GM21367 (cell line): ENCODE measurements around the gene ISM1.
"Not testable (repeated sequence)": the region's sequence is repeated elsewhere in the genome, so short reads cannot be mapped to it uniquely, and the experiment has no call there.

Source experiments
- ATAC-seq: cut with Tn5 transposase; IDR thresholded peaks from one replicate; pipeline ENCODE4 v1.9.1; 2021; ENCODE audit not compliant: unreplicated experiment

The ISM1 gene

DNA sequence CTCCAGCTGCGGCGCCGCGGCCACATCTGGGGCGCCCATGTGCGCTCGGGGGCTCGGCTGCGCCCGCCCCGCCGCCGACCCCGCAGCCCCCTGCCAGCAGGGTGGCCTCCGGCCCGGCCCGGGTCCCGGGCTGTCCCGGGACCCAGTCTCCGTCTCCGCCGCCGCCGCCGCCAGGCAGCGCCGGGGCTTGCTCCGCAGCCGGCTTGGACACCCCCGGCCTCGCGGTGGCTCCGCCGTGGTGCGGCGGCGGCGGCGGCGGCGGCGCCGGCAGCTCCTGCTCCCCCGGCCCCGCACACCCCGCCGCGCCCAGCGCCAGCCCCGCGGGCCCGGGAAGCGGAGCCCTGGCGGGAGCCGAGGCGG lies 219 bp downstream of the ISM1 start:
- peak; percentile 12 for ATAC-seq

GRCh38 chr20:13221673-13222318 lies 722 bp downstream of the ISM1 start:
- peak; percentile 82 for ATAC-seq

DNA sequence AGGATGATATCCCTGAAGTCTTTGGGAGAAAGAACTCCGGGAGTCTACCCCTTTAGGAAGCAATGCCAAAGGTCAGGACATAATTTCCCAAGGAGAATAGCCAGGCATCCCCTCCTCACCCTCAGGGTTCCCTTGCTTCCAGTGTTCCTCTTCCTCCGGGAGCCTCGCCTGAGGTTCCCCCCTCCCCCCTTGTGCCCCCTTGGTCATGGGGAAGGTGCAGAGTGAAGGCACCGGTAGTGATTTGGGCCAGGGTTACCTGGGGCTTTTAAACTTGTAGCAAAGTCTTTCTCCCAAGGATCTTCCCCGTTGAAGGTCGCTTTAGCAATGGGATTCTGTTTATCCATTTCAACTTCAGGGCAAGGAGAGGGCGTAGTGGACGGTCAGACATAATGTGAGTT lies 1.2 kb downstream of the ISM1 start:
- no peak for ATAC-seq

DNA sequence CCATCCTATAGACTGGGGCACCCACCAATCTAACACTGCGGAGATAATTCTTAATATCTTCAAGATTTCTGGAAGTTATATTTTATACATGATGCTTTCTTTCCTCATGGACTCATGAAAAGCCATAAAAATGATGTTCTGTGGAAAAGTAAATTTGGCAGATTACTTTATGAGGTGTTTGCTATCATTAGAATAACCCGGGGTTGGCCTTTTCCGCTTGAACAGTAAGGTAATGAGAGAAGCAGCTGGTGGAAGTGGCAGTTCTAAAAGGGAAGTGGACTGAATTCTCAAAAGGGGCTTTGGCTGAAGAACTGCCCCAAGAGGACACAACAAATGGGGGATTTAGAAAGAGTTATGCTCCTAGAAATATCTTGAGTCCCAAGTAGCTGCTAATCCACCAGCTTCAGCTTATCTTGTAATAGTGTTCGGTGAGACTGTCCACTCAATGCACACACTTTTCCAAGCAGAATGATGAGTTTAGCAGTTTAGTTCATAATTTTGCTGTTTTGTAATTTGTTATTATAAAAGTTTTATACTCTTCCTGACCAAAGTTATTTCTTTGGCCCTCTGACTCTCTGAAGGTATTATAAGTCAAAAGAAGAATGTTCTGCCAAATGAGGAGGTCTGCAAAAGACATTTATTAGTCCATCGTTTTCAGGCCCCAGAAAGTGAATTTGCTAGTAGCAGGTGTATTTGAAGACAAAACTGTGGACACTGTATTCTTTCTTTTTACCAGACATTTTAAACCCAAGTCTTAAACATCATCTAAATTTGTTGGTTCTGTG lies 2.9 kb downstream of the ISM1 start:
- no peak for ATAC-seq

GRCh38 chr20:13226367-13226766 lies 5.3 kb downstream of the ISM1 start:
- ATAC-seq: no peak

GRCh38 chr20:13228771-13229170 lies 7.7 kb downstream of the ISM1 start:
- no peak for ATAC-seq

DNA sequence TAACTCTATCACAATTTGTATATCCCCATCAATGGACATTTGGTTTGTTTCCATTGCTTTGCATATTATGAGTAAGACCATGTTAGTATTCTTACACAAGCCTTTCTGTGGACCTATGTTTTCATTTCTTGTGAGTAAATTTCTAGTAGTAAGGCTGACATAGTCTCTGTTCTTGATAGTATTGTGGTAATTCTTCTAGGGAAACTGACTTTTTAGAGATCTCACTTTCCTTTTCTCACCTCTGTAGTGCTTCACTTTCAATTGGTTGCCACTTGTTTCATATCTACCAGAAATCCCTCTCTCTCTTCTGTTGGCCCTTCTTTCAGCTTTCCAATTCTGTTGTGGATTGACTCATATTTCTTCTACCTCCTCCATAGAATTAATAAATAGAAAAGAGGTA lies 8.5 kb downstream of the ISM1 start:
- peak; percentile 87 for ATAC-seq

DNA sequence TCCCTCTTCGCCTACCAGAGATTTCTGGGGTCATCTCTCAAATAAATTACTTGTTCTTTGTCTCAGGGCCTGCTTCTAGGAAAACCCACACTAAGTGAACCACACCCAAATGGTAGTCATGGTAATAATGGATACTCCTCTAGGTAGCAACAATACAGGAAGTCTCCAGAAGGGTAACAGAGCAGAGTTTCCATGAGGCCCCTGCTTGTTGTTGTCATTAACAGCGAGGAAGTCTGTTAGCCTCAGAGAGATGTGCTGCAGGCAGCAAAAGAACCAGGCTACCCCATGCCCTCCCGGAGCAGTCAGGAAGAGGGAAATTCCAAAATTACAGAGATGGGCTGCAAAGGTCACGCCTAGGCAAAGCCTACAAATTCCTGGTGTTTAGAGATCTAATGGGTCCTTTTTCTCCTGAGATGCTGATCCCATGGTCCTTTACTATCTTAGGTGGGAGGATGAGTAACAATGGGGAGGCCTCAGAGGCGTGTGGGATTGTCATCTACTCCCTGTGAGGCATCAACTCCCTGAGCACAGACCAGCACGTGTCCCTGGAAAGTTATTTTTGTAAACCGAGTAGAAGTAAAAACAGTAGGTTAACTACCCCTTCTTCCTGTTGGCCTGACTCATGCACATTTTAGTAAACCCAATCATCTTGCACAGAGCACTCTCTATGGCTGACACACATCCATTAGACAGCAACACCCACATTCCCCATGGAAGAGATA lies 10.1 kb downstream of the ISM1 start:
- no peak for ATAC-seq

- no peak for ATAC-seq
Measured at GRCh38 chr20:13232999-13233398, 11.9 kb downstream of the ISM1 start.

DNA sequence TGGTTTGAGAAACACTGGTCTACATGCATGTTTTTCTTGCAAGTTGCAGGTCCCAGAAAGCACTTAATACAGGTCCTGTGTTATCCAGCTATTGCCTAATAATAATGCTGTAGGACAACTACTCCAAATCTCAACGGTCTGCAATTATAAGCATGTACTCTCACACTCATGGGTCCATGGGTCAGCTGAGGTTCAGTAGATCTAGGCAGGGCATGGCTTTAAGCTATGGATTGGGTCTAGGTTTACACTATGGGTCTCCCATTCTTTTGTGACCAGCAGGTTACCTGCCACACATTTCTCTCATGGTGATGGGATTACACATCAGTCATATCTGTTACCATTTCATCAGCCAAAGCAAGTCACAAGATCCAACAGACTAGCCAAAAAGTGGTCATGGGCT lies 13.9 kb downstream of the ISM1 start:
- ATAC-seq: no peak

- ATAC-seq: not testable (repeated sequence)
Measured at GRCh38 chr20:13236360-13236759, 15.3 kb downstream of the ISM1 start.

DNA sequence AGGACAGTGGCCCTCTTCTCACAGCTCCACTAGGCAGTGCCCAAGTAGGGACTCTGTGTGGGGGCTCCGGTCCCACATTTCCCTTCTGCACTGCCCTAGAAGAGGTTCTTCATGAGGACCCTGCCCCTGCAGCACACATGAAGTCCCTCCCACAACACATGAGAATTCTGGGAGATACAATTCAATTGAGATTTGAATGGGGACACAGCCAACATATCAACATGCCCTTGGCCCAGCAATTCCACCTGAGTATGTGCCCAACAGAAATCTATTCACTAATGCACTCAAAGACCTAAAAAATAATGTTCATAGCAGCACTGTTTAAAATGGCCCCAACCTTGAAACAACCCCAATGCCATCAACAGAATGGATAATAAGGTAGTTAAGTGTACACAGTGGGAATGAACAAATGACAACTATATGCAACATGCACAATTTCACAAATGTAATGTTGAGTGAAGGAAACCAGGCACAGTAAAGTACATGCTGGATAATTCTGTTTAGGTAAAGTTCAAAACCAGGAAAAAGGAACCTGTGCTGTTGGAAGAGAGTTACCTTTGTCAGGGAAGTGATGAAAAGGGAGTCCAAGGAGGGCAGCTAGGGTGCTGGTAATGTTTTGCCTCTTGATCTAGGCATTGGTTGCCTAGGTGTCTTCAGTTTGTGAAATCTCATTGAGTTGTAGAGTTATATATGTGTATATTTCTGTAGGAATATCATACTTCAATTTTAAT lies 16.1 kb downstream of the ISM1 start:
- no peak for ATAC-seq

DNA sequence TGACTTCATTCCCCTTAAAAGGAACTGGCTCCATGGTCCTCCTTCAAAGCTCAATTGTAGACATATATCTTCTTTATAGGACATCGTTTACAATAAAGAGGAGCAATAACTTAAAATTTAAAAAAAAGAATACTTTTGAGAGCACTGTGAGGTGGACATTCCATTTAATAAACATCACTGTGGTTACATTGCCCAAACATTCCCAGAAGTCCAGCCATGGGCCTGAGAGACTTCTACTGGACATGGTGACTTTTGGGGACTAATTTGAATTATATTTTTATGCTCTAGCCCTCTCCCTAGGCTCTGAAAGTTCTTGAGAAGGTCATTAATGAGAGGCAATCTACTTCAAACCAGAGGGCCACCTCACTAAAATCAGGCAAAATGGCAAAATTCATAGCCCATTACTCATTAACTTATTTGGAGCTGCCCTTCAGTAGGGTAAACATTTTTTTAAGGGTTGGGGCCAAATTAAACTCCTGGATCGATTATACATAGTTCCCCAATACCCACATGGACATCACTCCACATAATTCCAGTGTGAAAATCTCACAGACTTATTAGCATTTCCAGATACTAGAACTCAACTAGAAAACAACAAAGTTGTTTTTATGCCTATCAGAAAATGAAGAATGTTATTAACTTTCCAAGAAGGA lies 17.1 kb downstream of the ISM1 start:
- no peak for ATAC-seq

DNA sequence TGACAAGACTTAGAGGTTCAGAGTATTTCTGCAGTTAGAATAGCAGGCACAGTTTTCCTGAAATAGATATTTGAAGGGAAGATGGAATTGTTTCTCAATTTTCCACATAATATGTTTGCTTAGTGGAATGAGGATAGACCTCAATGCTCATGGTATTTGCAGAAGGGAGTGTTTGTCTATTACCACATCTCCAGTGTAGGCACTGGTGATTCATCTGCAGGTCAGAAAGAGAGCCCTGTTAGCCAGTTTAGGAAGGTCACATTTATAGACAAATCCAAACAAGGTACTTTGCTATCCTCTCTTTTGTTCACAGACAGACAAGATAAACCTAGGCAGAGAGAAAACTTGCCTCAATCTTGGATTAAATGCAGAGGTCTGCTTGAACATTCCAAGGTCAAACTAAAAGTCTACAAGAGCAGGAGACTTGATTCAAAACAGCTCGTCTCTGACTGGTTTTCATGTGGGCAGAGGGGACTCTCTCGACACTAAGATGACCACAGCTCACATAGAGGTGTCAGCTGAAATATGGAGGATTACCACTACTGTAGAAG lies 22.8 kb downstream of the ISM1 start:
- no peak for ATAC-seq

DNA sequence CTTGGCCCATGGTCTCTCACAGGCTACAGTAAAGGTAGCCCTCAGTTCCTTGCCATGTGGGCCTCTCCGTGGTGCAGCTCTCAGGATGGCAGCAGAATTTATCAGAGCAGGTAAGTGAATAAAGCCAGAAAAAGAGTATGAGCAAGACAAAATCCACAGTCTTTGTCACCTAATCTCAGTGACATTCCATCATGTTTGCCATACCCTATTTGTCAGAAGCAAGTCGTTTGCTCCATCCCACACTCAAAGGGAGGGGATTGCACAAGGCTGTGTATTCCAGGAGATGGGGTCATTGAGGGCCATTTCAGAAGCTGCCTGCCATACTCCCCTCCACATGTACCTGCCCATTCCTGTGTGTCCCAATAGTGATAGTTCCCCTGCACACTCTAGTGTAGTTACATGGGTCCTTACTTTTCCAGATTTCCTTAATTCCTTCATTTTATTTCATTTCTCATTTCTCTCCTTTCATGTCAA lies 24.2 kb downstream of the ISM1 start:
- no peak for ATAC-seq

- ATAC-seq: no peak
Measured at GRCh38 chr20:13249118-13249797, 28.2 kb downstream of the ISM1 start.

DNA sequence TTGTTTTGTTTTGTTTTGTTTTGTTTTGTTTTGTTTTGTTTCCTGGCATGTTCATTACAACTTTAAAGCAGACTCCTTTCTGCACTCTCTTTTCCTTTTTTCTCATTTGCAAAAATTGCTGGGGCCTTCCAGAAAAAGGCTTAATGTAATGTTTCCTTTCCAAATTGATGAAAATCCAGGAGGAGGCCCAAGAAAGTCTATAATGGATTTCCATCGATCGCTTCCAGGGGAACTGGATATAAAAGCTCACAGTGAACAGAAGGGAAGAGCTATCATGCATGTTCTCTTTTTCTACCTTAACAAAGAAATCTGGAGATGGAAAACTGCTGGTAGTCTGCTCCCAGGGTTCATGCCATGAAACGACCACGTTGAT lies 28.7 kb downstream of the ISM1 start:
- ATAC-seq: no peak

- ATAC-seq: no peak
Measured at GRCh38 chr20:13250251-13250650, 29.2 kb downstream of the ISM1 start.

DNA sequence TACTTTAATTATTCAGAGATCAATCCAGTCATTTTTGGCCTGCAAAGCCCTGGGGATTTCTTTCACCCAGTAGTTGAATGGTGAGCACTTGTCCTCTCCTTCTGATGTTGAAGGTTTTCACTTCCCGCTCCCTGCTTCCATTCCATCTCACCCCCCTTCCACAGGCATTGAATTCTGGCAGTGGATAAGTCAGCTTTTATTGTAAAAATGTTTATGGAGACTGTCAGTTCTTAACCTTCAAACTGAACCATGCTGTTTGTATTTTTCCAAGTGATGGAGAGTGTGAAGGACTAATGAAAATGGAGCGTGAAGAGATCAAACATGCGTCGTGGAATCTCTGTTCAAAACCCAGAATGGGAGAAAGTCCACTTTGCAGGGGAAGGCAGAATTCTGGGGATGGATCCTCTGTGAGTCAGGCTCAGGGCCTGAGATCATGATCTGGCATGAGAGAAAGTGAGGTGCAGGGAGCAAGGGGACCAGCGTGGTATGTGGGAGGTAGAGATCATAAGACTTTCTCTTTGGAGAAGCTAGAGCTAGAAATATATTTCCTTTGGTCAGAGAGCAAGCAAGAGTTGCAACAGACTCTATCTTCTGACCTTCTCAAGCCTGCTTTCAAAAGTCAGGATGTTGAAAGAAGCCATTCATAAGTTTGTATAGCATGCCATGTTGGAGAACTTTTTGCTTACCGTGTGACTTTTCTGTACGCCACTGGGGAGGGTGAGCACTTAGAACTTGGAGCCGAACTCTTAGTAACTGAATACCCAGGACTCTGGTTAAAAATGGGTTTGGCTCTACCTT lies 30.2 kb downstream of the ISM1 start:
- no peak for ATAC-seq
